ENCODE measurements around the gene SQOR. TPM values are rescaled to one million over a fixed set of nuclear protein-coding genes. Genes with fewer than 3 reads are reported as not detected.

The SQOR gene
- total and polyA plus RNA-seq, 9 donors, result 2.1 to 4.6 (median 3.1) TPM

GRCh38 chr15:45670511-45670910 lies 35.7 kb downstream of the SQOR start:
- Histone ChIP-seq H3K4me3 (ENCODE audit: low read length) (no peak overlapping the region), H3K27me3 (ENCODE audit: control insufficient read depth, insufficient read depth, low read length) (no peaks in the 10 kb centered on the region), H3K9me3 (replicated peaks; ENCODE audit: control insufficient read depth, low read depth, low read length) (no peaks in the 10 kb centered on the region), H3K4me1 (ENCODE audit: control insufficient read depth, insufficient read depth, low read length) (no peaks in the 10 kb centered on the region), H3K36me3 (ENCODE audit: control insufficient read depth, insufficient read depth, low read length) (peaks cover 2% of the 10 kb centered on the region), H3K27ac (ENCODE audit: low read length) (peak overlapping the region; percentile 13)
- peak; percentile 14 for DNase-seq
- WGBS (ENCODE audit: insufficient coverage), result 75% methylated on average over 3 of the region's 4 CpGs

DNA sequence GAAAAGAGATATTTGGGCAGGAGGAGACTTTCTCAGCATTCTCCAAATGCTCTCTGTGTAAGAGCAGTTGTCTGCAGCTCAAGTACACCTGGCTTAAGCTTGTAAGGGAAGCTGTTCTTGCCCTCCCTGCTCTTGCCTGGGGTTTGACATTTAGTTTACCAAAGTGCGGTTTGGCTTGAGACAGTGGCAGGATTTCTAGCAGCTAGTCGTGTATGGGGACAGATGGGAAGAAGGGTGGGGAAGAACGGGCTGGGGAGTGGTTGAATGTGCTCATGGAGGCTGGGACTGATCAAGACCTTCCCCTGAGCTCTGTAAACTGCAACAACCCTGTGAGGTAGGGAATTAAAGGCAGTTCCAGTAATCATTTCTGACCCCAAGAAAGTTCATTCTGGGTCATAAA lies 39.8 kb downstream of the SQOR start:
- Histone ChIP-seq H3K27me3 (ENCODE audit: control insufficient read depth, insufficient read depth, low read length) (no peaks in the 10 kb centered on the region), H3K4me3 (ENCODE audit: low read length) (no peak overlapping the region), H3K9me3 (replicated peaks; ENCODE audit: control insufficient read depth, low read depth, low read length) (no peaks in the 10 kb centered on the region), H3K27ac (ENCODE audit: low read length) (no peak overlapping the region), H3K4me1 (ENCODE audit: control insufficient read depth, insufficient read depth, low read length) (no peaks in the 10 kb centered on the region), H3K36me3 (ENCODE audit: control insufficient read depth, insufficient read depth, low read length) (peaks cover 5% of the 10 kb centered on the region)
- 33% methylated on average over 2 of the region's 3 CpGs for WGBS (ENCODE audit: insufficient coverage)
- DNase-seq, result no peak

- H3K27me3 ChIP-seq (ENCODE audit: control insufficient read depth, insufficient read depth, low read length), result no peaks in the 10 kb centered on the region
- H3K27ac ChIP-seq (ENCODE audit: low read length), result no peak overlapping the region
- H3K36me3 ChIP-seq (ENCODE audit: control insufficient read depth, insufficient read depth, low read length), result peaks cover 5% of the 10 kb centered on the region
- no peak overlapping the region for H3K4me3 ChIP-seq (ENCODE audit: low read length)
- no peak for DNase-seq
- no peaks in the 10 kb centered on the region for H3K4me1 ChIP-seq (ENCODE audit: control insufficient read depth, insufficient read depth, low read length)
- 80% methylated on average over 7 of the region's 7 CpGs for WGBS (ENCODE audit: insufficient coverage)
- H3K9me3 ChIP-seq (replicated peaks; ENCODE audit: control insufficient read depth, low read depth, low read length), result no peaks in the 10 kb centered on the region
Measured at GRCh38 chr15:45677797-45678196, 43.0 kb downstream of the SQOR start.

DNA sequence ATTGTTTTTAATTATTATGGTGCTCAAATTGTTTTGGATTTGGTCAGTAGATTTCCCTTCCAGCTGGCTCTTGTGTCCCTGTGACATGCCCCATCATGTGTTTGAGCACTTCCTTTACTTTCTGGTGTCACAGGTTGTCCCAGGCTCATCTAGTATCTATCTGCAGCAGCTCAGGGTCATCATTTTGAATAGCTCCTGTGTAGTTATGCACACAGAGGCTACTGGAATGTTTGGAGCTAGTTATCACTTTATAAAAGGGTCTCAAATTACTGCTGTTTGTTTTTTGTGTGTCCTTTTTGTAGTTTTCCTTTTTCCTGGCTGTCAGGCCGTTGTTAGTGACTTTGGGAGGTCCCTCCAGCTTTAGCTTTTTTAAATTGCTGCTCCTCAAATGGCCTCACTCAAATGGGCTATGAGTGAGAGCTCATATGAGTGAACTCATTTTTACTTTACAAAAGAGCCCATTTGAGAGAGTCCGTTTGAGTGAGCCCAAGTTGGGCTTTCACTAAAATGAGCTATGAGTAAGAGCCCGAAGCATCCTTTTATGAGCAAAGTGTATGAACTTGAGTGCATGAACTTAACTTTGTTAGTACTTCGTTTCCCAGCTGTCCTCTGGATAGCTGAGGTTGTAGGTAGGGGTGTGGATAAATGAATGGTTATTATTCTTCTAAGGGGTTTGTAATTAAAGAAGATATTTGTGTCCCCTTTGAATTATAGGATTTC lies 43.8 kb downstream of the SQOR start:
- Histone ChIP-seq H3K27ac (ENCODE audit: low read length) (no peak overlapping the region), H3K4me1 (ENCODE audit: control insufficient read depth, insufficient read depth, low read length) (no peaks in the 10 kb centered on the region), H3K27me3 (ENCODE audit: control insufficient read depth, insufficient read depth, low read length) (no peaks in the 10 kb centered on the region), H3K36me3 (ENCODE audit: control insufficient read depth, insufficient read depth, low read length) (peaks cover 4% of the 10 kb centered on the region), H3K9me3 (replicated peaks; ENCODE audit: control insufficient read depth, low read depth, low read length) (no peaks in the 10 kb centered on the region), H3K4me3 (ENCODE audit: low read length) (no peak overlapping the region)
- DNase-seq, result no peak
- 62% methylated on average over 3 of the region's 4 CpGs for WGBS (ENCODE audit: insufficient coverage)

- Histone ChIP-seq H3K27ac (ENCODE audit: low read length) (no peak overlapping the region), H3K36me3 (ENCODE audit: control insufficient read depth, insufficient read depth, low read length) (no peaks in the 10 kb centered on the region), H3K27me3 (ENCODE audit: control insufficient read depth, insufficient read depth, low read length) (no peaks in the 10 kb centered on the region), H3K9me3 (replicated peaks; ENCODE audit: control insufficient read depth, low read depth, low read length) (no peaks in the 10 kb centered on the region), H3K4me3 (ENCODE audit: low read length) (no peak overlapping the region), H3K4me1 (ENCODE audit: control insufficient read depth, insufficient read depth, low read length) (no peaks in the 10 kb centered on the region)
- WGBS (ENCODE audit: insufficient coverage), result no CpG with 5 or more reads among the region's 2 CpGs
- no peak for DNase-seq
Measured at GRCh38 chr15:45684533-45684932, 49.7 kb downstream of the SQOR start.

DNA sequence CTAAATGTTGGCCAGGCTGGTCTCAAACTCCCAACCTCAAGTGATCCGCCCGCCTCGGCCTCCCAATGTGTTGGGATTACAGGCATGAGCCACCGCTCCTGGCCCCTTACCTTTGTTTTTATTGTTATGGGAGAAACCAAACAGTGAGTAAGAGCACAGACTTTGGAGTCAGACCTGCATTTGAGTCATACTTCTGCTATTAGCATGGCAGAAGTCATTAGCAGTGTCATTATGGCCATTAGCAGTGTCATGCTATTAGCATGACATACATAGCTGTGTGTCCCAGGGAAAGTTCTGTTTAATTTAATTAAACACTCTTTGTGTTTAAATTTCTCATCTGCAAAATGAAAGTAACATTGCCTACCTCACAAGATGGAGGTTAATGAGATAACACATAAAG lies 54.8 kb downstream of the SQOR start:
- H3K36me3 ChIP-seq (ENCODE audit: control insufficient read depth, insufficient read depth, low read length), result no peaks in the 10 kb centered on the region
- no CpG with 5 or more reads among the region's 4 CpGs for WGBS (ENCODE audit: insufficient coverage)
- H3K27ac ChIP-seq (ENCODE audit: low read length), result no peak overlapping the region
- H3K27me3 ChIP-seq (ENCODE audit: control insufficient read depth, insufficient read depth, low read length), result no peaks in the 10 kb centered on the region
- no peaks in the 10 kb centered on the region for H3K4me1 ChIP-seq (ENCODE audit: control insufficient read depth, insufficient read depth, low read length)
- no peak overlapping the region for H3K4me3 ChIP-seq (ENCODE audit: low read length)
- H3K9me3 ChIP-seq (replicated peaks; ENCODE audit: control insufficient read depth, low read depth, low read length), result no peaks in the 10 kb centered on the region
- DNase-seq, result no peak

GRCh38 chr15:45690581-45691260 lies 55.9 kb downstream of the SQOR start:
- no peaks in the 10 kb centered on the region for H3K9me3 ChIP-seq (replicated peaks; ENCODE audit: control insufficient read depth, low read depth, low read length)
- no peak for DNase-seq
- H3K4me3 ChIP-seq (ENCODE audit: low read length), result no peak overlapping the region
- no peaks in the 10 kb centered on the region for H3K36me3 ChIP-seq (ENCODE audit: control insufficient read depth, insufficient read depth, low read length)
- no peaks in the 10 kb centered on the region for H3K27me3 ChIP-seq (ENCODE audit: control insufficient read depth, insufficient read depth, low read length)
- no CpG with 5 or more reads among the region's 6 CpGs for WGBS (ENCODE audit: insufficient coverage)
- no peaks in the 10 kb centered on the region for H3K4me1 ChIP-seq (ENCODE audit: control insufficient read depth, insufficient read depth, low read length)
- no peak overlapping the region for H3K27ac ChIP-seq (ENCODE audit: low read length)

- Histone ChIP-seq H3K4me1 (ENCODE audit: control insufficient read depth, insufficient read depth, low read length) (peaks cover 7% of the 10 kb centered on the region), H3K4me3 (ENCODE audit: low read length) (no peak overlapping the region), H3K9me3 (replicated peaks; ENCODE audit: control insufficient read depth, low read depth, low read length) (no peaks in the 10 kb centered on the region), H3K27me3 (ENCODE audit: control insufficient read depth, insufficient read depth, low read length) (peaks cover 22% of the 10 kb centered on the region), H3K36me3 (ENCODE audit: control insufficient read depth, insufficient read depth, low read length) (no peaks in the 10 kb centered on the region), H3K27ac (ENCODE audit: low read length) (no peak overlapping the region)
- 95% methylated on average over 2 of the region's 3 CpGs for WGBS (ENCODE audit: insufficient coverage)
- no peak for DNase-seq
Measured at GRCh38 chr15:45701108-45701507, 66.3 kb downstream of the SQOR start.

DNA sequence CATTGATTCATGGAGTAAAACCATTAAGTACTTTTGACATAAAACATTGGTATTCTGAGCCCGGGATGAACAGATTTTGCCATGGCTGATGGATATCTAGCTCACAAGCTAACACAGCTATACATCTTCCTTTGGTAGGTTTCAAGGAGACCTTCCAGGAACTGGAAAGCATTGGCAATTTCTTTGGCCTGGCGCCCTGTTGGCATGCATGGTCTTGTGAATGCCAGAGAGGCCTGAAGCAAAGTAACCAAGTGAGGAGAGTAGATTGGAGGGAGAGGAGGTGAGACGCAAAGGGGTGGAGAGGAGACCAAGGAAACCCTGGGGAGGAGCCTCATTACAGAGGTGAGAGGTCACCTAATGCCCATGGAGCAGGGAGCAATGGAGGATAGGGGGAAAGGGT lies 67.2 kb downstream of the SQOR start:
- Histone ChIP-seq H3K4me1 (ENCODE audit: control insufficient read depth, insufficient read depth, low read length) (peaks cover 7% of the 10 kb centered on the region), H3K36me3 (ENCODE audit: control insufficient read depth, insufficient read depth, low read length) (no peaks in the 10 kb centered on the region), H3K4me3 (ENCODE audit: low read length) (no peak overlapping the region), H3K27me3 (ENCODE audit: control insufficient read depth, insufficient read depth, low read length) (peaks cover 22% of the 10 kb centered on the region), H3K9me3 (replicated peaks; ENCODE audit: control insufficient read depth, low read depth, low read length) (no peaks in the 10 kb centered on the region), H3K27ac (ENCODE audit: low read length) (no peak overlapping the region)
- WGBS (ENCODE audit: insufficient coverage), result 95% methylated on average over 2 of the region's 3 CpGs
- DNase-seq, result no peak

- H3K4me1 ChIP-seq (ENCODE audit: control insufficient read depth, insufficient read depth, low read length), result peaks cover 7% of the 10 kb centered on the region
- no peaks in the 10 kb centered on the region for H3K36me3 ChIP-seq (ENCODE audit: control insufficient read depth, insufficient read depth, low read length)
- DNase-seq, result no peak
- no peaks in the 10 kb centered on the region for H3K9me3 ChIP-seq (replicated peaks; ENCODE audit: control insufficient read depth, low read depth, low read length)
- peak overlapping the region; percentile 53 for H3K4me3 ChIP-seq (ENCODE audit: low read length)
- 29% methylated on average over 10 of the region's 13 CpGs for WGBS (ENCODE audit: insufficient coverage)
- peaks cover 23% of the 10 kb centered on the region for H3K27me3 ChIP-seq (ENCODE audit: control insufficient read depth, insufficient read depth, low read length)
- no peak overlapping the region for H3K27ac ChIP-seq (ENCODE audit: low read length)
Measured at GRCh38 chr15:45703670-45704328, 69.0 kb downstream of the SQOR start.

Measured in muscle of leg (tissue), 11 donors.